T1000 (cell line): ENCODE data around the gene MXD3.
"Not testable (repeated sequence)": the region's sequence is repeated elsewhere in the genome, so short reads cannot be mapped to it uniquely, and the experiment has no call there.

ENCODE experiments used
- DNase-seq: peaks from one replicate; lab custom pipeline; 2025; ENCODE audit warnings: mixed read lengths; lab: John Stamatoyannopoulos, UW

Gene MXD3, protein sequence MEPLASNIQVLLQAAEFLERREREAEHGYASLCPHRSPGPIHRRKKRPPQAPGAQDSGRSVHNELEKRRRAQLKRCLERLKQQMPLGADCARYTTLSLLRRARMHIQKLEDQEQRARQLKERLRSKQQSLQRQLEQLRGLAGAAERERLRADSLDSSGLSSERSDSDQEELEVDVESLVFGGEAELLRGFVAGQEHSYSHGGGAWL

DNA sequence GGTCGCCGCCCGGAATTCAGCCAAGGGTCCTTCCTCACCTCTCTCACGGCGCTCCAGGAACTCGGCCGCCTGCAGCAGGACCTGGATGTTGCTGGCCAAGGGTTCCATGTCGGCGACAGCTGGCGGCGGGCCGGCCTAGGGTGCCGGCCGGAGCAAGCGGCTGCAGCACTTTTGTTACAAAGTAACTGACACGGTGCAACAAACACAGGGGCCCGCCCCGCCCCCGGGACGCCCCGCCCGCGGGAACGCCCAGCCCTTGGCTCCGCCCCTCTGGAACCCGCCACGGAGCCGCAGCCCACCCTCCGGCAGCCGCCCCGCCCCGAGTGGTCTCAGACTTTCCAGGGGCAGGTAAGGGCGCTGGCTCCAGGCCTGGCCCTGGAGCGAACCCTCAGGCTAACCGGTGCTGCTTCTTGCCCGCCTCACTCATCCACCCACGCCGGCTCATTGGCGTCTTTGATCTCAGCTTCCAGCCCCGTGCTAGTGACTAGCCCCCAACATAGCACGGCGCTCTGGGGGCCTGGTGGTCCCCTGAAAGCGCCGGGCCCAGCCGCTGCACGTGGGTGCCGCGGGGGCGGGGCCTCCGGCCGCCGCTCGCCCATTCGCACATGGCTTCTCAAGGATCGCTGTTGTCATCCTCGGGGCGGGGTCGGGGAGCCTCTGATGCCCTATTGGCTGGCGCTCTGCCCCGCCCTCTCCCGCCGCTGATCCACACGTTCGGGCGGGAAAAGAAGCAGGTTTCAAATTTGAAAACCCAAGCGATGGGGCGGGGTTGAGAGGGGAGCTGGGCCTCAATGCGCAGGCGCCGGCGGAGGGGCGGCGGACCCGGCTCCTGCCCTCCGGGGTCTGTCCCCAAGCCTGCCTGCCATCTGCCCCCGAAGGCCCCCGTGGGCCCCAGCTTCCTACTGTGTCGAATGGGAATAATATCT is at the start of gene MXD3:
Gene MXD3 (minus strand): TSS at position 176 of the 926 bp plus-strand sequence. CDS start 68 bp downstream, at position 108.
- peak; percentile 92 for DNase-seq

DNA sequence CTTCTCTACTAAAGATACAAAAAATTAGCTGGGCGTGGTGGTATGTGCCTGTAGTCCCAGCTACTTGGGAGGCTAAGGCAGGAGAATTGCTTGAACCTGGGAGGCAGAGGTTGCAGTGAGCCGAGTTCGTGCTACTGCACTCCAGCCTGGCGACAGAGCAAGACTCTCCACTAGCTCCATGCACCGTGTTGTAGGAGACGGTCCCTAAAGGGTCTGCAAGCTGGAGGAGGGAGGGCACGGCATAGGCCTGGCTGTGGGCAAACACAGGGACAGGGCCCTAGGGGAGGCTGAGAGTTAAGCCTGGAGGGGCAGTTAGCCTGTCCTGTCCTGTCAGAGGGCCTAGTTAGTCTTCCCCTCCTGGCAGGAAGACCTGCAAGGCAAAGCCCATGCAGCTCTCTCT is 49.0 kb upstream of the MXD3 start:
- not testable (repeated sequence) for DNase-seq

DNA sequence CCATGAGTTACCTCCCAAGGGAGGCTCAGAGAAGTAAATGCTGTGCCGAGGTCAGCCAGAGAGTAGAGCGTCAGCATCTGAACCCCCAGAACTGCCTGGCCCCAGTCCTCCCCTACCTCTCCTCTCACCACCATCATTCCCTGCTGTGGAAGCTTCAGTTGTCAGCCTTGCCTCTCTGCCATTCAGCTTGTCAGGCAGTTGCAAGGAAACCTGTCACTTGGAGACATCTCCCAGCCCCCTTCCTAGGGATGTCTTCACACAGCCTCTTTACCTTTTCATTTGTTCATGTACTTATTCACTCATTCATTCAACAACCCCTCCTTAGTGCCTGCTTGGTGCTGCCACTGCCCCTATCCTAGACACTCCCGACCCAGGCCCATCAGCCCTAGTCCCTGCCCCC is 48.2 kb upstream of the MXD3 start:
- no peak for DNase-seq

DNA sequence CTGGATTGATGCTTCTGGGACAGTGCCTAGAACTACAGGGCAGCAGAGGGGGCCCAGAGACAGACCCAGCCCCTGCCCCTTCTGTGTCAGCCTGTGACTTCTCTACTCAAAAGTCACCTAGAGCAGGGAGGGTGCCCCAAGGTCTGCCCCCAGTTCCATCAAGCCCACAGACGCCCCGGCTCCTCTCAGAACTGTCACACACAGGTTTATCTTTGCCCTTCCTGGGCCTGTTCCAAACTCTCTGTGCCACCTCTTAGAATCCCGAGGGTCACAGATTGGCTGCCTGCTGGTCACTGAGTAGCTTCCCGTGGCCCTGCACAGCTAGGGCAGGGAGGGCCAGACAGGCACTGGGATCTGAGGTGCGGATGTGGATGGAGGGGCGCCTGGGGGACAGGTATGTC is 47.8 kb upstream of the MXD3 start:
- no peak for DNase-seq

DNA sequence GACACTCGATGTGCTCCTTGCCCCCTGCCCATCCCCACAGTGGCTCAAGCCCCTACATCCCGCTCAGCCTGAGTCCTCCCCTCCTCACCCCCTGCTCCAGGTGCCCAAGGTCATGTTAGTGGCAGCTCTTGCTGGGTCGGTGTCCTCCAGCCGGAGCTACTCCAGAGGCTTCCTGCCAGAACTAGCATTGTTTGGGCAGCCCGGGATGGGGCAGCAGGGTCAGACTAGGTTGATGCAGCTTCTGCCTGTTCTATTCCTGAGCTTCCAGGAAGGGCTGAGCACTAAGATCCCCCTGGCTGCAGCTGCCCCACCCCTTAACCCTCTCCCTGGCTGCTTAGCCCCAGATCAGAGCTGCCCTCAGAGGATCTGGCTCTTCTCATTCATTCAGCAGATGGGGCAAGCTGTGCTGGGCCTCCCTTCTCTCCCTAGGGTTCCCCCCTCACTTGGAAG is 46.7 kb upstream of the MXD3 start:
- no peak for DNase-seq

DNA sequence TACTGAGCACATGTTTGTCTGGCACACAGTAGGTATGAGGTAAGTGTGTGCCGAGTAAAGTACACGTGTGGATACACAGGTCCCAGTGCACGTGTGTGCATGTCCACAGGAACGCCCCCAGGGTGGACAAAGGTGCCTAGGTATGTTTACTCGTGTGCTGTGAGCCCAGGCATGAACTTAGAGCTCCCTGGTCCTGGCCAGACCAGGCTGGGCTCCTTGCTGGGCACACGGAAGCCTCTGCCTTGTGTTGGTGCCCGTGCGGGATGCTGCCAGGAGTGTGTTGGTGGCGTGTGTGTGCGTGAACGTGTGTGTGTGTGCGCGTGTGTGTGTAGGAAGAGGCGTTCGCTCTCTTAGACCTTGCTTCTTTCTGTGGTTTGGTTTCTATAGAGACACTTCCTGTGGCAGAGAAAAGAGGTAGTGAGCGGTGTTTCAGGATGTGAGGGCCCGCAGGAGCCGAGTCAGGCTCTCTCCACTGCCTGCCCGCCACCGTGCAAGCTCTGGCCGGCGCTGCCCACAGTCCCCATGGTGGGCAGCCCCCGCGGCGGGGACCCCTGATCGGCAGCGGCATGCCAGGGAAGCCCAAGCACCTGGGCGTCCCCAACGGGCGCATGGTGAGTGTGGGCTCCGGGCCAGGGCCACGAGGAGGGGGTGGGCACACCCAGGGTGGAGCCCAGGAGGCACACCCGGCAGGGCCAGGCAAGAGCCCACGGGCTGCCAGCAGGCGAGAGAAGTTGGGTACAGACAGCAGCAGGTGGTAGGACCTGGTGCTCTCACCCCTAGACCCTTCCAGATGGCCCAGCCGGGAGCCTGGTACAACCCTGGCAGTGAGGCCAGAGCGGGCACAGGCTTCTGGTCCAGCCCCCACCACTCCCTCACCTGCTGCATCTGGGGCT is 46.0 kb upstream of the MXD3 start, which contains the start of gene RGS14:
Gene RGS14 (plus strand): TSS at position 466 of the 893 bp plus-strand sequence. CDS start 101 bp downstream, at position 567.
- DNase-seq: no peak

DNA sequence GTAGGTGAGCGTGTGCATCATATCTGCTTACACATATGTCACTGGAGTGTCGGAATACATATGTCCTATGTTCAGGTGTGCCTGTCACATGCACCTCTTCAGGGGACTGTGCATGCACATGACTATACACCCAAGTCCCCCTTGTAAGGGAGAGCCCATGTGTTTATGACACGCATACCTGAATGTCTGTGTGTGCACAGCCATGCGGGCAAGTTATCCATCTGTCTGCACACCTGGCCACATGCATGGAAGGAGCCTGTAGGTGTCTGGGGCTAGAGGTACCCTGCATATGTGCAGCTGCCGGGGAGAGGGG is 45.4 kb upstream of the MXD3 start:
- DNase-seq: no peak

DNA sequence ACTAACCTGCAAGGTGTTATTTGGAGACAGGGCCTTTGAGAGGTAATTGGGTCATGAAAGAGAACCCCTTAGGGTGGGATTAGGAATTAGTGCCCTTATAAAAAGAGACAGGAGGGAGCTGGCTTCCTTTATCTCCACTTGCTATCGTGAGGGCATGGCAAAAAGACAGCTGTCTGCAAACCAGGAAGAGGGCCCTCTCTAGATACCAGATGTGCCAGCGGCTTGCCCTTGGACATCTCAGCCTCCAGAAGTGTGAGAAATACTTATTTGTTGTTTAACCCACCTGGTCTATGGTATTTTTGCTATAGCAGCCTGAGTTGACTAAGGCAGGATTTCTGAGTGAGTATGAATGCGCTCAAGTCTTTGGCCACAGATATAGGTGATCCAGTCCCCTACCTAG is 45.0 kb upstream of the MXD3 start:
- no peak for DNase-seq

DNA sequence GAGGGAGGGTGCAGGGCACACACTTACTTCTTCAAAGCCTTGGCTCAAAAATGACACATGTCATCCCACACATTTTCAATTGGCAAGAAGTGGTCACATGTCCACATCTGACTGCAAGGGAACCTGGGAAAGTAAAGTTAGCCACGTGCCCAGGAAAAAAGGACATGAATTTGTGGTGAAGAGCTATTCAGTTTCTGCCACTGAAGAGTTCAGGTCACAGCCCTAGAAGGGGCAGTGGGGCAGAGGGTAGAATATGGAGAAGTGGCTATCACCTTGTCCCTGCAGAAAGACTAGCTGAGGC is 44.1 kb upstream of the MXD3 start:
- no peak for DNase-seq

DNA sequence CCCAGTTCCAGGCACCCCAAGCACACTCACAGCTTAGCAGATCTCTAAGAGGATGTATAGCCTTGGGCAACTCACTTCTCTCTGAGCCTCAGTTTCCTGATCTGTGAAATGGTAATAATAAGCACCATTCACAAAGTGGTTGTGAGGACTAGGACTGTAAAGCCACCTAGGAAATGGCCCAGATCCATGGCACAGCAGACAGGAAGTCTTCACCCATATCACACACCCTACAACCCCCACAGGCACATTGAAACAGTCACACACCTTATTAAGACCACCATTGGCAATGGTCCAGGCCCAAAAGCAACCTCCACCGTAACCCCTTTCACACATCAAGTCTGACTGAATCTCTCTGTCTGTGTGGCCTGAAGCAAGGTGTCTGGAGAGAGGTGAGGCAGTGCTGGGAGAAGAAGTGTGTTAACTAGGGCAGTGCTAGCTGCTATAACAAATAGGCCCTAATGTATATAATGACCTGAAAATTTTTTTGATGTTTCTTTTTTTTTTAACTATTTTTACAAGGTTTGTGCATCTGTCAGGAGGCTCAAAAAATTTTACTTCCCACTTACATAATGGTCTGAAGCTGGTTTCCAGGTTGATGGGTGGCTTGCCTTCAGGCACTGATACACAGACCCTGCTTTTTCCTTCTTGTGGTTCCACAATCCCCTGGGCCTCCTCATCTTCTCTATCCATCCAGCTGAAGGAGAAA is 43.6 kb upstream of the MXD3 start:
- no peak for DNase-seq

DNA sequence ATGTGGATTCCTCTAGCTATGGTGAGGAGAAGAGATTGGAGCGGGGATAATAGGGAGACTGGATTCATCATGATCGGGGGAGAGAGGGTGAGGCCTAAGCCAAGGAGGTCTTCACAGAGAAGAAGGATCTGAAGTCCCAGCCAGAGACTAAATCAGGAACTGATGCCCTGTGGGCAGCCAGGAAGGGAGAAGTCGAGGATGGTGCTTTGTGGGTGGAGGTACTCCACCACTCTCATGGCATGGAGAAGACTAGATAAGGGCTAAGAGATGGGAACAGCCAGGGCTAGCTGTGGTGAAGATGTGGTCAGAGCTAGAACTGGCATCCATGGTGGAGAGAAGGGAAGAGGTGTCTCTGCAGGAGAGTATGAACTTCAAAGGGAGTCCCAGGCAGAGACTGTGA is 43.0 kb upstream of the MXD3 start:
- no peak for DNase-seq

DNA sequence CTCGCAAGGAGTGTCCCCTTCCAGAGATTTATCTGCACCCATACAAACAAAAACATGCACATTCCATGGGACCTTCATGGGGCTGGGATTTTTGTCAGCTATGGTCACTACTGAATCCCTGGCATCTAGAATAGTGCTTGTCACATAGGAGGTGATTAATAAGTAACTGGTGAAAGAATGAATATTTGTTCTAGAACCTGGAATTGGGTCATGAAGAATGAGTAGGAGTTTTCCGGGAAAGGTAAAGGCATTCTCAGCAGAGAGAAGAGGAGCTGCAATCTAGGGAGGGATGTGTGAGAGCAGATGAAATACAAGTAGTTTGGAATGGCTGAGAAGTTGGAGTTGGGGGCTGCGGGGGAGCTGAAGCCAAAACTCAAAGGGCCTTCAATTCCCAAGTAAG is 42.6 kb upstream of the MXD3 start:
- no peak for DNase-seq

DNA sequence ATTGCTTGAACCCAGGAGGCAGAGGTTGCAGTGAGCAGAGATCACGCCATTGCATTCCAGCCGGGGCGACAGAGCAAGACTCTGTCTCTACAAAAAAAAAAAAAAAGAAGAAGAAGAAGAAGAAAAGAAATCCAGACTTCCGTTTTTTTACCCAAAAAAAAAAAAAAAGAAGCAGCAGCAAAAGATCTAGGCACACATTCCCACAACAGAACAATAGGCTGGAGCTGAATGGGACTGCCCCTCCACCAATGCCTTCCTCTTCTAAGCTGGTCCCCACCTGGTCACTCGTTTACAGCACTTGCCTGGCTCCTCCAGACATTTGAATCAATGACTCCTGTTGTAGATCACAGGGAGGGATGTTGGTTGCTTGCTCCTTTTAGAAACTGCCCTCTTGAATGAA is 41.4 kb upstream of the MXD3 start:
- DNase-seq: no peak

DNA sequence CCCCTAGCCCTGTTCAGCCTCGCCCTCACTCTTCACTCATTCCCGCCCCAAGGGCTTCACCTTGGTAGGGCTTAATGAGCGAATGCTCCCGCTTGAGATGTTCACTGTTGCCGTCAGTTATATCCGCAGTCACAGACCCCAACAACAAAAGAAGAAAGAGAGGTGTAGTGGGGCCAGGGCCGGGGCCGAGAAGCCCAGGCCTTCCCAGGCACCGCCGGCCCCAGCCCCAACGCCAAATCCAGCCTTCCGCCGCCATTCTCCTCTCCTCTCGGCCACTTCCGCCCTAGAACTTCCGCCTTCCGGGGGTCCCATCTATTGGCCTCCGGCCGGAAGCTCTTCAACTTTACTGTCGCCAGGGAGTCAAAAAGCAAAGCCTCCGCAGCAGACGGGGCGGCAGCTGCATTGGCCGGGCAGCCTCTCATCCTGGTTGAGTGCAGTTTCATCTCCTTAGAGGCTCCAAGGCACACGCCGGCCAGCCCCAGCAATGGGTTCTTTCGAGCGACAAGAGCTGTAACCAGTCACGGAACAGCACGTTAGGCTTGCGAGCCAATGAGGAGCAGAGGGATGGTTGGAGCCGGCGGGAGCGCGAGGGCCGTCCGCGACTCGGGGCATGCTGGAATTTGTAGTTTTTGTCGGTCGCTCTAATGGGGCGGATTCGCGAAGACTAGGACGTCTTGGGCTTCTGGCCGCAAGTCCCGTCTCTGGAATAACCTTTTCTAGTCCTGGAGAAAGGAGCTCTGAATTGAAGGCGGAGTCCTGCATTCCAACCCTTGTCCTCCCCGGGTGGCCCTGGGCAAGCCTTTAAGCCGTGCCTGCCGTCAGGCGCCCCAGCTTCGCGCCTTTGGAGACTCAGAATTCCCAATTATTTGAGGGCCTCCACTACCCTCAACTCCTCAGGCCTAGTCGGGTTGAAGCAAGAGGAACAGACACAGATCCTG is 40.0 kb upstream of the MXD3 start, which contains the start of gene LMAN2:
Gene LMAN2 (minus strand): TSS at position 277 of the 938 bp plus-strand sequence. CDS start 21 bp downstream, at position 256.
- peak; percentile 90 for DNase-seq

DNA sequence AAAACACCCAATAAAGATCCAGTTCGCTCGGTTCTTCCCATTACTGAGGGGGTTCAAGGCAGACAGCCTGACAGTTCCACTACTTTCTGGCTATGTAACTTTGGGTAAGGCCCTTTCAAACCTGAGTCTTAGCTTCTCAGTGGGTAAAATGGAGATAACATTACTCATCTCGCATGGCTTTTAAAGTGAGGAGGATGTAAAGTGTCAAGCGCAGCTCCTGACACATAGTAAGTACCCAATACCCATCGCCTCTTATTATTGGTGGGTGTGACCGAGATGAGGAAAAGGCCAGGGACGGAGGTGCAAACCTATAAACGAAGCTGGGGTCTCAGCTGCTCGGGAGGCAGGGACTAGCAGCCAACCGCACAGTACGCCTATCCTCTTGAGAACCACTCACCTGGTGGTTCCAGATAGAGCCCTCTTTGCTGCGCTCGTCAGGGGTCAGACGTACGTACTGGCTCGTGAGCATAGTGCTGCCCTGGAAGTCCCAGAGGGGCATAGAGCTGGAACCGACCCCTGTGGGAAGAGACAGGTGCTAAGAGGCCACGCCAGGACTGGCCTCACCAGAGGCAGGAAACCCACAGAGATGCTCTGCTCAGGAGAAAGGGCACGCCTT is 39.2 kb upstream of the MXD3 start:
- DNase-seq: no peak

DNA sequence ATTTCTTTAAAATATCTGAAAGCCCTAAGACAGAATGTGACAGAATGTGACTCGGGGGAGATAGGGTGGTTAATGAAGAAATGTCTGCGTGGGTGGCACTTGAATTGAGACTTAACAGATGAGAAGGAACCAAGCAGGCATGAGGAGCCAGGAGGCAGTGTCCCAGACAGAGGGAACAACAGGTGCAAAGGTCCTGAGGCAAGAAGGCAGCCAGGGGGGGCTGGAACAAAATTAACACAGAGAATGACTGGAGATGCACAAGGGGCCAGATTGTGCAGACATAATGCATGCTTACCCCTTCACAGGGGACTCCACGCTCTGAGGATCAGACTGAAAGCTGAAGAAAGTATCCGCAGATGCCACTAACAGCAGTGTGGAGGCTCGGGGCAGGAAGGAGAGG is 38.1 kb upstream of the MXD3 start:
- no peak for DNase-seq

DNA sequence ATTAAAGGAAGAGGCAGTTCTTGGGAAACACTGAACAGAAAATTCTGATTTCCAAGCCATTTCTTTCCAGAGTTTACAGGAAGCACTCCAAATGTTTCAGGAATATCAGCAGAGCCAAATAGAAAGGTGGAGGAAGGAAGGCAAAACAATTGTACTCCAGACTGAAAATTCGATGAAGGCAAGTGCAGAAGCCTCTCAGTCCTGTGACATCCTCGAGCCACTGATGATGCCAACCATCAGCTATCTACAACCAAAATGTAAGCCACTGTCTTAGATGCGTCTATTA is 37.6 kb upstream of the MXD3 start:
- no peak for DNase-seq

DNA sequence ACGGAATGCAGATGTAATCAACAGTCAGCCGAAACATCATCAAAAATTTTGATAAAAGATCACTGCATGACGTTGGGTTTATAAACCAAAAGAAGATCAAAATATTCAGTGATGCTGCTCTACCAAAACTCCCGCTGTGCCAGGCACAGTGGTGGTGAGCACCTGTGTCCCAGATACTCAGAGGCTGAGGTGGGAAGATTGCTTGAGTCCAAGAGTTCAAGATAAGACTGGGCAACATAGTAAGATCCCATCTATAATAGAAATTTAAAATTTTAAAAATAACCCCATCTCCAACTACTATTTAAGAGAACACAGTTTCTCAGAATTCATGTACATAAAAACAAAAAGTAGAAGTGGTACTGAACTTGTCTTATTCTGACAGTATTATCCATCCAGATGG is 36.0 kb upstream of the MXD3 start:
- no peak for DNase-seq

DNA sequence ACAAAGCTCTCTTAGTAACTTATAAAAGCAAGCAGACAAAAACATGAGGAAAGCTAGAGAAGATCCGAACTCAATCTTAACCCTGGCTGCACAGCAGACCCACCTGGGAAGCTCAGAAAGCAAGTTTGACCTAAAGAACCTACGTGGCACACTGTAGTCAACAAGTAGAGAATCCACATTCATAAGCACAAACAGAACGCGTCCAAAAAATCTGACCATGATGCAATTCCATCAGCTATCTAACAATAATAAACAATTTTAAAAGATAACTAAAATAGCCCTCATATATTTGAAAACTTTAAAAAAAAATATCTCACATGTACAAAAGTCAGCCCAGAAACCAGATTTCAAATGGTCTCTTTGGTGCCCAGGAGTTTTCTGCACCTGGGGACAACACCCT is 35.1 kb upstream of the MXD3 start:
- no peak for DNase-seq

DNA sequence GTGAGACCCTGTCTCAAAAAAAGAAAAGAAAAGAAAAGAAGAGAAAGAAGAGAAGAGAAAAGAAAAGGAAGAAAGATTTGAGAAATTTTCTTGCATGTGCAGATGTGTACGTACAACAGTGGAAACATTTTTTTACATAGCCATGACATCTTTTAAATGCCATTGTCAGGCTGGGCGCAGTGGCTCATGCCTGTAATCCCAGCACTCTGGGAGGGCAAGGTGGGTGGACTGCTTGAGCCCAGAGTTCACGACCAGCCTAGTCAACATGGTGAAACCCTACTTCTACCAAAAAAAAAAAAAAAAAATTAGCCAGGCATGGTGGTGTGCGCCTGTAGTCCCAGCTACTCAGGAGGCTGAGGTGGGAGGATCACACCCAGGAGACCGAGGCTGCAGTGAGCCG is 33.2 kb upstream of the MXD3 start:
- no peak for DNase-seq

DNA sequence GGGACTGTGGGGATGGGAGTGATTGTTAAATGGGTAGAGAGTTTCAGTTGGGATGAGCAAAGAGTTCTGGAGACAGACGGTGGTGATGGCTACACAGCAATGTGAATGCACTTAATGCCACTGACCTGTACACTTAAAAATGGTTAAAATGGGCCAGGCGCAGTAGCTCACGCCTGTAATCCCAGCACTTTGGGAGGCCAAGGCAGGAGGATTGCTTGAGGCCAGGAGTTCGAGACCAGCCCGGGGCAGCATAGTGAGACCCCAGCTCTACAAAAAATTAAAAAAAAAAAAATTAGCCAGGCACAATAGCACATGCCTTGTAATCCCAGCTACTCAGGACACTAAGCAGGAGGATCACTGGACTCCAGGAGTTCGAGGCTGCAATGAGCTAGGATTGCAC is 32.1 kb upstream of the MXD3 start:
- no peak for DNase-seq
